Activated naive CD8-positive, alpha-beta T cell treated with anti-CD3 and anti-CD28 coated beads, Interleukin-2, amount 50 U/mL, for 24 hours (primary cell): ENCODE results near the gene FOXP1.
A peak's percentile ranks its signal among the peaks of the same experiment; 100 is the strongest.

Source experiments
- ATAC-seq: fragments of 150-1000 bp; cut with Tn5 transposase; one replicate; pipeline ENCODE4 v1.10.0; 2021
- DNase-seq: peaks from one replicate; pipeline ENCODE4 v3.0.0; 2021
- H3K27ac Mint-ChIP-seq: one replicate; pipeline ENCODE4 v1.8.0; 2021; ENCODE audit warnings: mild to moderate bottlenecking, mixed read lengths
- H3K27me3 Mint-ChIP-seq: one replicate; pipeline ENCODE4 v1.8.0; 2021; ENCODE audit warnings: mixed read lengths
- H3K36me3 Mint-ChIP-seq: one replicate; pipeline ENCODE4 v1.8.0; 2021; ENCODE audit warnings: low read depth, mixed read lengths
- H3K4me1 Mint-ChIP-seq: one replicate; pipeline ENCODE4 v1.8.0; 2021; ENCODE audit warnings: mixed read lengths
- H3K4me3 Mint-ChIP-seq: one replicate; pipeline ENCODE4 v1.8.0; 2021; ENCODE audit warnings: mild to moderate bottlenecking, moderate library complexity, mixed read lengths
- H3K9me3 Mint-ChIP-seq: one replicate; pipeline ENCODE4 v1.8.0; 2021; ENCODE audit warnings: mixed read lengths

Gene FOXP1

GRCh38 chr3:71583566-71584393 lies at the start of gene FOXP1:
Gene FOXP1 (minus strand): TSS chr3:71583728. CDS start chr3:71198381, 385,347 bp downstream.
- Mint-ChIP-seq H3K27me3 (no peaks in the 10 kb centered on the region), H3K9me3 (no peaks in the 10 kb centered on the region), H3K4me3 (peak within 1 kb of the TSS; percentile 92), H3K4me1 (peaks cover 63% of the 10 kb centered on the region), H3K36me3 (peaks cover 10% of the 10 kb centered on the region), H3K27ac (peak within 1 kb of the TSS; percentile 99)
- peak; percentile 68 for DNase-seq
- peak; percentile 45 for ATAC-seq

GRCh38 chr3:71629711-71630110 lies 46.2 kb upstream of the FOXP1 start:
- no peaks in the 10 kb centered on the region for H3K36me3 Mint-ChIP-seq
- no peaks in the 10 kb centered on the region for H3K9me3 Mint-ChIP-seq
- no peaks in the 10 kb centered on the region for H3K4me1 Mint-ChIP-seq
- H3K27ac Mint-ChIP-seq = no peak overlapping the region
- no peak overlapping the region for H3K4me3 Mint-ChIP-seq
- ATAC-seq = no peak
- DNase-seq = no peak
- H3K27me3 Mint-ChIP-seq = no peaks in the 10 kb centered on the region

GRCh38 chr3:71629289-71629688 lies 45.8 kb upstream of the FOXP1 start:
- ATAC-seq (no peak), DNase-seq (no peak)
- Mint-ChIP-seq H3K27me3 (no peaks in the 10 kb centered on the region), H3K4me1 (no peaks in the 10 kb centered on the region), H3K27ac (no peak overlapping the region), H3K4me3 (no peak overlapping the region), H3K9me3 (no peaks in the 10 kb centered on the region), H3K36me3 (no peaks in the 10 kb centered on the region)

DNA sequence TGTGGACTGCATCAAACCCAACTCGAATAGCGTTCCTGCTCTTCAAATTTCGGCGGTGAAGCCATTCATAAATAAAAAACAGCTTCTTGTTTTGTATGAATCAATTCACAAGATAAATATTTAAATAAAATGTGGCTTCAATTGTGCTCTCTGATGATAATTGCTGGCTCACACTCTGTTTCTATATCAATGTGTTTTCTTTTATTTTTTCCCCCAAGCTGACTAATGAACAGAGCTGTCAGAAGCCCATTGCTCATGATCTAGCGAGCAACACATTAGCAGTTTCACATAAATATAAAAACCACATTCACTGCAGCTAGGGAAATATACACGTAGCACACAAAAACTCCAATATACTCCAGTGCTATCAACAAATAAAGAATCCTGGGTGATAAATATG lies 45.0 kb upstream of the FOXP1 start:
- no peaks in the 10 kb centered on the region for H3K27me3 Mint-ChIP-seq
- no peaks in the 10 kb centered on the region for H3K36me3 Mint-ChIP-seq
- ATAC-seq (no peak), DNase-seq (no peak)
- no peaks in the 10 kb centered on the region for H3K4me1 Mint-ChIP-seq
- H3K4me3 Mint-ChIP-seq = no peak overlapping the region
- H3K27ac Mint-ChIP-seq = no peak overlapping the region
- H3K9me3 Mint-ChIP-seq = no peaks in the 10 kb centered on the region

DNA sequence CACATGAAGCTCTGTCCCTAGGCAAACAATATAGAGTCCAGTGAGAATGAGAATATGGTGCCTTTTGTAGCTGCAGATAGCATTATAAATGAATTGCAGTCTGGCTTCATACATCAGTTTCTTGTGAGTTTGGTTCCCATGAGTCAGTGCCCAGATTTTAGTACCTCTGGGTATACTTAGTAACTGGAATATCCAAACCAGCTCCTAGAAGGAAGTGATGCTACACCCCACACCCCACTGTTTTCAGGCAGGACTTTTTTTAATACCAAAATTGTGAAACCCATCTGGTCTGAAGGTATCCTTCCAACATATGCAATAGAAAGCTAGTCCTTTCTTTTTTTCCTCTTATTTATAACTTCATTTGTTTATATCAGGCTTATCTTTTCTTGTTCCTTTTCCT lies 42.1 kb upstream of the FOXP1 start:
- H3K9me3 Mint-ChIP-seq = no peaks in the 10 kb centered on the region
- no peaks in the 10 kb centered on the region for H3K27me3 Mint-ChIP-seq
- H3K36me3 Mint-ChIP-seq = no peaks in the 10 kb centered on the region
- ATAC-seq = no peak
- no peak overlapping the region for H3K4me3 Mint-ChIP-seq
- no peak overlapping the region for H3K27ac Mint-ChIP-seq
- DNase-seq = no peak
- H3K4me1 Mint-ChIP-seq = no peaks in the 10 kb centered on the region

GRCh38 chr3:71621825-71622537 lies 38.5 kb upstream of the FOXP1 start:
- Mint-ChIP-seq H3K4me1 (no peaks in the 10 kb centered on the region), H3K36me3 (no peaks in the 10 kb centered on the region), H3K4me3 (no peak overlapping the region), H3K27me3 (no peaks in the 10 kb centered on the region), H3K9me3 (no peaks in the 10 kb centered on the region), H3K27ac (no peak overlapping the region)
- ATAC-seq (no peak), DNase-seq (no peak)

GRCh38 chr3:71618538-71618937 lies 35.0 kb upstream of the FOXP1 start:
- Mint-ChIP-seq H3K4me1 (peaks cover 10% of the 10 kb centered on the region), H3K36me3 (no peaks in the 10 kb centered on the region), H3K9me3 (peaks cover 4% of the 10 kb centered on the region), H3K27me3 (no peaks in the 10 kb centered on the region), H3K27ac (no peak overlapping the region), H3K4me3 (no peak overlapping the region)
- no peak for ATAC-seq
- no peak for DNase-seq

DNA sequence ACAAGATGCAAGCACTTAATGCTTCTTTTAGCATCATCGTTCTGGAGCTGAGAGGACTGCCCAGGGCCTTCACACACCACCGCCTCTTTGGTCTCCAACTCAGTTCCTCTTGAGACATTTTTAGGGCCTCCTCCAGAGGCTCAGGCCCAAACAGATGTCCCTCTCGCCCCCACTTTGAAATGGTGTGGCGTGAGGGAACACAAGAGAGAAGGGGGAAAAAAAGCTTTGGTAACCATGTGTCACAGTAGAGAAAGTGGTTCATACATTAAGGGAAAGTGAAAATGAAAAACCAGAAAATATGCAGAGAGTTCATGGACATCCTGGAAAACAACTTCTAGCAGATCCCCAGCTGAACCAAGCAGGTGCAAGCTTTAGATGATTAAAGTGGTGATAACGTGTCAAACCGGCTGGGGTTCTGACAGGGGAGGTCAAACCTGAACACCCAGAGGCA lies 33.1 kb upstream of the FOXP1 start:
- Mint-ChIP-seq H3K9me3 (peaks cover 4% of the 10 kb centered on the region), H3K27me3 (no peaks in the 10 kb centered on the region), H3K27ac (peak overlapping the region; percentile 34), H3K4me3 (no peak overlapping the region), H3K36me3 (peaks cover 2% of the 10 kb centered on the region), H3K4me1 (peaks cover 10% of the 10 kb centered on the region)
- DNase-seq = no peak
- peak; percentile 46 for ATAC-seq

GRCh38 chr3:71614869-71615268 lies 31.3 kb upstream of the FOXP1 start:
- H3K9me3 Mint-ChIP-seq = peaks cover 4% of the 10 kb centered on the region
- no peaks in the 10 kb centered on the region for H3K27me3 Mint-ChIP-seq
- H3K4me3 Mint-ChIP-seq = no peak overlapping the region
- H3K4me1 Mint-ChIP-seq = peaks cover 10% of the 10 kb centered on the region
- ATAC-seq = no peak
- H3K27ac Mint-ChIP-seq = no peak overlapping the region
- H3K36me3 Mint-ChIP-seq = peaks cover 2% of the 10 kb centered on the region
- no peak for DNase-seq

DNA sequence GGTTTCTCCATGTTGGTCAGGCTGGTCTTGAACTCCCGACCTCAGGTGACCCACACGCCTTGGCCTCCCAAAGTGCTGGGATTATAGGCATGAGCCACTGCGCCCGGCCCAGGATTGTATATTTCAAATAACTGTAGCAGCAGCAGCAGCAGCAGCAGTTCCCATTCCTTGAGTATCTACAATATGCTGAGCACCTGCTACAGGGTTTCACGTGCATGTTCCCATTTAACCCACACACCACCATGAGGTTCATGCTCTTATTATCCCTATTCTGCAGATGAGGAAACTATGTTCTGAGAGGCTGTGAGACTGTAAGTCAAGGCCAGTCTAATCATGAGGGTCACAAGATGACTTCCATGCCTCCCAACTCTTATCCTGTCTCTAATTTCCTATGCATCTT lies 30.9 kb upstream of the FOXP1 start:
- H3K9me3 Mint-ChIP-seq = peaks cover 4% of the 10 kb centered on the region
- H3K27ac Mint-ChIP-seq = no peak overlapping the region
- H3K4me1 Mint-ChIP-seq = peaks cover 10% of the 10 kb centered on the region
- H3K36me3 Mint-ChIP-seq = peaks cover 2% of the 10 kb centered on the region
- ATAC-seq = no peak
- no peak for DNase-seq
- no peak overlapping the region for H3K4me3 Mint-ChIP-seq
- no peaks in the 10 kb centered on the region for H3K27me3 Mint-ChIP-seq

- Mint-ChIP-seq H3K27ac (no peak overlapping the region), H3K4me1 (peaks cover 3% of the 10 kb centered on the region), H3K4me3 (no peak overlapping the region), H3K27me3 (no peaks in the 10 kb centered on the region), H3K36me3 (peaks cover 5% of the 10 kb centered on the region), H3K9me3 (peaks cover 14% of the 10 kb centered on the region)
- ATAC-seq (no peak), DNase-seq (no peak)
Measured at GRCh38 chr3:71611099-71611498, 27.6 kb upstream of the FOXP1 start.

GRCh38 chr3:71607364-71607763 lies 23.8 kb upstream of the FOXP1 start:
- ATAC-seq (no peak), DNase-seq (no peak)
- peaks cover 6% of the 10 kb centered on the region for H3K36me3 Mint-ChIP-seq
- H3K27ac Mint-ChIP-seq = no peak overlapping the region
- no peaks in the 10 kb centered on the region for H3K27me3 Mint-ChIP-seq
- peaks cover 11% of the 10 kb centered on the region for H3K9me3 Mint-ChIP-seq
- H3K4me1 Mint-ChIP-seq = no peaks in the 10 kb centered on the region
- no peak overlapping the region for H3K4me3 Mint-ChIP-seq

- DNase-seq = no peak
- Mint-ChIP-seq H3K9me3 (peaks cover 11% of the 10 kb centered on the region), H3K4me1 (peaks cover 7% of the 10 kb centered on the region), H3K27ac (no peak overlapping the region), H3K27me3 (no peaks in the 10 kb centered on the region), H3K36me3 (peaks cover 4% of the 10 kb centered on the region), H3K4me3 (no peak overlapping the region)
- no peak for ATAC-seq
Measured at GRCh38 chr3:71606582-71606981, 23.1 kb upstream of the FOXP1 start.

GRCh38 chr3:71602256-71602655 lies 18.7 kb upstream of the FOXP1 start:
- no peak overlapping the region for H3K4me3 Mint-ChIP-seq
- peaks cover 11% of the 10 kb centered on the region for H3K9me3 Mint-ChIP-seq
- ATAC-seq = no peak
- H3K27me3 Mint-ChIP-seq = no peaks in the 10 kb centered on the region
- H3K27ac Mint-ChIP-seq = no peak overlapping the region
- H3K36me3 Mint-ChIP-seq = peaks cover 4% of the 10 kb centered on the region
- DNase-seq = no peak
- peaks cover 19% of the 10 kb centered on the region for H3K4me1 Mint-ChIP-seq

GRCh38 chr3:71601811-71602210 lies 18.3 kb upstream of the FOXP1 start:
- Mint-ChIP-seq H3K4me1 (peaks cover 19% of the 10 kb centered on the region), H3K27me3 (no peaks in the 10 kb centered on the region), H3K36me3 (peaks cover 4% of the 10 kb centered on the region), H3K9me3 (peaks cover 8% of the 10 kb centered on the region), H3K27ac (no peak overlapping the region), H3K4me3 (no peak overlapping the region)
- DNase-seq (no peak), ATAC-seq (peak; percentile 82)
